Smooth muscle cell (in vitro differentiated cells): ENCODE data around the gene FLAD1. TPM values are rescaled to one million over a fixed set of nuclear protein-coding genes. Genes with fewer than 3 reads are reported as not detected.

Experiments
- DNase-seq: peaks from one replicate; lab custom pipeline; 2025; ENCODE audit not compliant: unreplicated experiment; lab: John Stamatoyannopoulos, UW
- H2AFZ ChIP-seq: fragments of 200-600 bp; sonication (generic); 2 replicates; pipeline ENCODE4 v1.6.0; 2016; ENCODE audit warnings: antibody characterized with exemption, low read depth, mild to moderate bottlenecking
- H3F3A ChIP-seq: fragments of 200-600 bp; sonication (generic); 2 replicates; pipeline ENCODE4 v1.6.0; 2017; ENCODE audit warnings: antibody characterized with exemption, low read depth
- H3K27ac ChIP-seq: fragments of 200-600 bp; sonication (generic); 2 replicates; pipeline ENCODE4 v1.5.1; 2016; ENCODE audit warnings: low read depth, mild to moderate bottlenecking
- H3K27me3 ChIP-seq: fragments of 200-600 bp; sonication (generic); 2 replicates; pipeline ENCODE4 v1.6.1; 2016; ENCODE audit warnings: low read depth, mild to moderate bottlenecking
- H3K36me3 ChIP-seq: fragments of 200-600 bp; sonication (generic); 2 replicates; pipeline ENCODE4 v1.5.1; 2016; ENCODE audit warnings: low read depth
- H3K4me1 ChIP-seq: fragments of 200-600 bp; sonication (generic); 2 replicates; pipeline ENCODE4 v1.5.1; 2016; ENCODE audit warnings: low read depth
- H3K4me2 ChIP-seq: fragments of 200-600 bp; sonication (generic); 2 replicates; pipeline ENCODE4 v1.6.0; 2016; ENCODE audit warnings: mild to moderate bottlenecking
- H3K4me3 ChIP-seq: fragments of 200-600 bp; sonication (generic); 2 replicates; pipeline ENCODE4 v1.5.1; 2016; ENCODE audit warnings: mild to moderate bottlenecking
- H3K79me2 ChIP-seq: fragments of 200-600 bp; sonication (generic); 2 replicates; pipeline ENCODE4 v1.6.0; 2016; ENCODE audit warnings: low read depth, mild to moderate bottlenecking
- H3K9ac ChIP-seq: fragments of 200-600 bp; sonication (generic); 2 replicates; pipeline ENCODE4 v1.6.0; 2016; ENCODE audit warnings: low read depth
- H3K9me3 ChIP-seq: fragments of 200-600 bp; sonication (generic); replicated peaks from 2 replicates; pipeline ENCODE4 v1.5.1; 2016; ENCODE audit warnings: low read depth
- H4K20me1 ChIP-seq: fragments of 200-600 bp; sonication (generic); 2 replicates; pipeline ENCODE4 v1.6.0; 2016; ENCODE audit warnings: low read depth
- CTCF ChIP-seq: fragments of 200-600 bp; sonication (generic); IDR thresholded peaks from 2 replicates; pipeline ENCODE4 v1.5.1; 2017; ENCODE audit warnings: borderline replicate concordance, mild to moderate bottlenecking, antibody characterized with exemption; ENCODE audit not compliant: insufficient read depth, poor library complexity, severe bottlenecking
- WGBS: methylation state at CpG from one replicate; pipeline ENCODE4 v1.1.7; 2016; ENCODE audit warnings: low lambda C conversion rate; 5-methylcytosine and 5-hydroxymethylcytosine counted together
- polyA plus RNA-seq: library from polyadenylated mRNA; unstranded; fragments of >200 nt; fragmentation: Nextera tagmentation; extraction: Ambion mirVana; gene quantifications from 2 replicates; pipeline ENCODE4 v1.2.1, GENCODE V29; 2016
- total RNA-seq: library from RNA; depleted of rRNA; stranded (reverse); fragments of >200 nt; gene quantifications from 2 replicates; pipeline ENCODE4 v1.2.3, GENCODE V29; 2014

Gene FLAD1
- total and polyA plus RNA-seq, 2 experiments from 2014 or later, result 31.1 to 51.4 TPM

GRCh38 chr1:155030243-155030795, 47.2 kb downstream of the FLAD1 start:
- no peaks in the 10 kb centered on the region for H3K27me3 ChIP-seq
- no peaks in the 10 kb centered on the region for H3K4me1 ChIP-seq
- no peak overlapping the region for H3K4me2 ChIP-seq
- WGBS, result 93% methylated on average over 14 of the region's 15 CpGs
- no peak overlapping the region for H2AFZ ChIP-seq
- DNase-seq, result no peak
- no peak overlapping the region for H3K9ac ChIP-seq
- H3K9me3 ChIP-seq, result no peaks in the 10 kb centered on the region
- H3K36me3 ChIP-seq, result no peaks in the 10 kb centered on the region
- H3F3A ChIP-seq, result no peaks in the 10 kb centered on the region
- H4K20me1 ChIP-seq, result no peaks in the 10 kb centered on the region
- H3K27ac ChIP-seq, result no peak overlapping the region
- H3K79me2 ChIP-seq, result no peaks in the 10 kb centered on the region
- no peak for TF ChIP-seq CTCF
- H3K4me3 ChIP-seq, result no peak overlapping the region

- TF ChIP-seq CTCF, result no peak
- 95% methylated on average over 7 of the region's 11 CpGs for WGBS
- Histone ChIP-seq H3K27me3 (no peaks in the 10 kb centered on the region), H3K9me3 (no peaks in the 10 kb centered on the region), H3F3A (no peaks in the 10 kb centered on the region), H4K20me1 (no peaks in the 10 kb centered on the region), H3K4me1 (no peaks in the 10 kb centered on the region), H3K27ac (no peak overlapping the region), H3K4me2 (no peak overlapping the region), H2AFZ (no peak overlapping the region), H3K36me3 (no peaks in the 10 kb centered on the region), H3K9ac (no peak overlapping the region), H3K79me2 (no peaks in the 10 kb centered on the region), H3K4me3 (no peak overlapping the region)
- no peak for DNase-seq
These were observed 47.8 kb downstream of the FLAD1 start for GRCh38 chr1:155030899-155031298.

- Histone ChIP-seq H2AFZ (no peak overlapping the region), H4K20me1 (no peaks in the 10 kb centered on the region), H3F3A (no peaks in the 10 kb centered on the region), H3K4me3 (no peak overlapping the region), H3K9ac (no peak overlapping the region), H3K9me3 (no peaks in the 10 kb centered on the region), H3K4me2 (no peak overlapping the region), H3K4me1 (no peaks in the 10 kb centered on the region), H3K27ac (no peak overlapping the region), H3K79me2 (no peaks in the 10 kb centered on the region), H3K36me3 (no peaks in the 10 kb centered on the region), H3K27me3 (no peaks in the 10 kb centered on the region)
- no peak for DNase-seq
- TF ChIP-seq CTCF, result no peak
- 95% methylated on average over 12 of the region's 12 CpGs for WGBS
These were observed 49.7 kb downstream of the FLAD1 start for GRCh38 chr1:155032886-155033285.

- H3K4me2 ChIP-seq, result no peak within 1 kb of the TSS
- no peaks in the 10 kb centered on the region for H3K79me2 ChIP-seq
- H3K4me1 ChIP-seq, result no peaks in the 10 kb centered on the region
- no peaks in the 10 kb centered on the region for H3K36me3 ChIP-seq
- no peak for DNase-seq
- WGBS, result 96% methylated on average over 9 of the region's 9 CpGs
- H3K9ac ChIP-seq, result no peak within 1 kb of the TSS
- H3K4me3 ChIP-seq, result no peak within 1 kb of the TSS
- no peaks in the 10 kb centered on the region for H3K27me3 ChIP-seq
- no peaks in the 10 kb centered on the region for H3F3A ChIP-seq
- H3K27ac ChIP-seq, result no peak within 1 kb of the TSS
- no peaks in the 10 kb centered on the region for H3K9me3 ChIP-seq
- no peaks in the 10 kb centered on the region for H4K20me1 ChIP-seq
- no peak for TF ChIP-seq CTCF
- no peak within 1 kb of the TSS for H2AFZ ChIP-seq
These were observed 50.4 kb downstream of the FLAD1 start, which contains the start of the genes DCST1 and DCST2 for GRCh38 chr1:155033524-155033923. Gene DCST1, plus strand, starts transcription at chr1:155033824. Its CDS starts 213 bp downstream, at chr1:155034037. Gene DCST2, minus strand, starts transcription at chr1:155033781. Its CDS starts 80 bp downstream, at chr1:155033701.
